AG04449 (cell line): Measurements from ENCODE around the gene RELA.

Experiments used
- CTCF ChIA-PET: fragments of 350-600 bp; formaldehyde crosslinking; extraction: SDS; loops from one replicate; lab custom pipeline; 2021; ENCODE audit warnings: antibody characterized with exemption; lab: Yijun Ruan, JAX
- POLR2A ChIA-PET: fragments of 400-600, 350-600 bp; formaldehyde crosslinking; extraction: SDS; loops from one replicate; lab custom pipeline; 2020; ENCODE audit warnings: antibody characterized with exemption, inconsistent platforms; lab: Yijun Ruan, JAX
- DNase-seq: peaks from one replicate; pipeline ENCODE4 v3.0.0-alpha.2; 2010; ENCODE audit warnings: low read depth, low spot score
- H3K4me3 ChIP-seq: 2 replicates; pipeline ENCODE4 v1.5.1; 2011; ENCODE audit warnings: low read depth, mild to moderate bottlenecking, control low read depth, low read length
- TF ChIP-seq, protein P1 (sequence below): IDR thresholded peaks from one replicate; pipeline ENCODE4 v1.5.1; 2011; ENCODE audit warnings: mild to moderate bottlenecking, moderate library complexity, low read length, control low read depth, inconsistent platforms; ENCODE audit not compliant: insufficient read depth; ENCODE audit errors: missing control alignments

RELA gene

DNA sequence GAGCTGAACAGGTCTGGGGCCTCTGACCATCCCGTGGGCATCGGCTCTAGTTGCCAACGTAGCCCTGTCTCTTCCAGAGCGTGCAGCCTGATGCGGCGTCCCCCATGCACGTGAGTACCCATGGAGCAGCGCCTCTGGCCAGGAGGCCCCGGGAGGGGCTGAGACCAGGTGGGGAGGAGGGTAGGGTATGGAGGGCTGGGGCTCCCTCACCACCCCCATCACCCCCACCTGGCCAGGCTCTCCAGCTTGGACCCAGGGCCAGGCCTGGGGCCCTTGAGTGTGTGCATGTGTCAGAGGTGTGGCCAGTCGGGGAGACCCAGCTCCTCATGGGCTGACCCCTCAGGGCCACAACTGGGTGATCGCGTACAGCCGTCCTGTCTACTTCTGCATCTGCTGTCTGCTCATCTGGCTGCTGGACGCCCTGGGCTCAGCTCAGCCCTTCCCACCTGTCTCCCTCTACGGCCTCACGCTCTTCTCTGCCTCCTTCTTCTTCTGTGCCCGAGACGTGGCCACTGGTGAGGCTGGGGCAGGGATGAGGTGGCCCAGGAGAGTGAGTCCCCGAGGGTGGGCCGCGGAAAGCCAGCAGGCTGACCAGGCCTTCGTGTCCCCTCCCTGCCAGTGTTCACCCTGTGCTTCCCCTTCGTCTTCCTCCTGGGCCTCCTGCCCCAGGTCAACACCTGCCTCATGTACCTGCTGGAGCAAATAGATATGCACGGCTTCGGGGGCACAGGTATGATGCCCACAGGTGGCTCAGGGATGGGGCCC lies 38.7 kb downstream of the RELA start:
- ChIA-PET POLR2A (interaction anchor here (0.6 kb wide), 1 partner anchor 97 kb away, joined by 3 read pairs; no protein-coding TSS in a partner anchor), CTCF (interaction anchor here (1.1 kb wide), 1 partner anchor 82 kb away, joined by 3 read pairs; no protein-coding TSS in a partner anchor)
- DNase-seq, result no peak
- TF ChIP-seq, protein P1, sequence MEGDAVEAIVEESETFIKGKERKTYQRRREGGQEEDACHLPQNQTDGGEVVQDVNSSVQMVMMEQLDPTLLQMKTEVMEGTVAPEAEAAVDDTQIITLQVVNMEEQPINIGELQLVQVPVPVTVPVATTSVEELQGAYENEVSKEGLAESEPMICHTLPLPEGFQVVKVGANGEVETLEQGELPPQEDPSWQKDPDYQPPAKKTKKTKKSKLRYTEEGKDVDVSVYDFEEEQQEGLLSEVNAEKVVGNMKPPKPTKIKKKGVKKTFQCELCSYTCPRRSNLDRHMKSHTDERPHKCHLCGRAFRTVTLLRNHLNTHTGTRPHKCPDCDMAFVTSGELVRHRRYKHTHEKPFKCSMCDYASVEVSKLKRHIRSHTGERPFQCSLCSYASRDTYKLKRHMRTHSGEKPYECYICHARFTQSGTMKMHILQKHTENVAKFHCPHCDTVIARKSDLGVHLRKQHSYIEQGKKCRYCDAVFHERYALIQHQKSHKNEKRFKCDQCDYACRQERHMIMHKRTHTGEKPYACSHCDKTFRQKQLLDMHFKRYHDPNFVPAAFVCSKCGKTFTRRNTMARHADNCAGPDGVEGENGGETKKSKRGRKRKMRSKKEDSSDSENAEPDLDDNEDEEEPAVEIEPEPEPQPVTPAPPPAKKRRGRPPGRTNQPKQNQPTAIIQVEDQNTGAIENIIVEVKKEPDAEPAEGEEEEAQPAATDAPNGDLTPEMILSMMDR, result no peak
- H3K4me3 ChIP-seq, result no peak overlapping the region

DNA sequence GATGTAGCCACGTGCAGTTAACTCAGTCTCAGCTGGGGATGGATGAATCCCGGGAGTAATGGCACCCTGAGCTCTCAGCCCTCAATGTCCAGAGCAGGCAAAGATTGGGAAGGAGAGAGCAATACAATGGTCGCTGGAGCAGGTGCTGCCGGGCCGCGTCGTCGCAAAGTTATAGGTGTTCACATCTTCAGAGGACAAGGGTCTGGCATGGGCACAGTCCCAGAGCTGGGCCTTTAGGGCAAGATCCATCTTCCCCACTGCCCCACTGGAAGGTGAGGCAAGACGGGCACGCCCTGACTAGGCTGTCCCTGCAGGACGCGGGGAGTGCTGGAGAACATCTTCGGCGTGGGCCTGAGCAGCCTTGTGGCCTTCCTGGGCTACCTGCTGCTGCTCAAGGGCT lies 39.5 kb downstream of the RELA start:
- DNase-seq, result no peak
- ChIA-PET POLR2A (interaction anchor here (0.6 kb wide), 1 partner anchor 98 kb away, joined by 3 read pairs; no protein-coding TSS in a partner anchor), CTCF (interaction anchor here (0.8 to 1.1 kb wide), 2 partner anchors 15 to 82 kb away, joined by 3 to 5 read pairs; partner anchors contain the start of gene SIPA1)
- TF ChIP-seq, protein P1, result no peak
- H3K4me3 ChIP-seq, result no peak overlapping the region

DNA sequence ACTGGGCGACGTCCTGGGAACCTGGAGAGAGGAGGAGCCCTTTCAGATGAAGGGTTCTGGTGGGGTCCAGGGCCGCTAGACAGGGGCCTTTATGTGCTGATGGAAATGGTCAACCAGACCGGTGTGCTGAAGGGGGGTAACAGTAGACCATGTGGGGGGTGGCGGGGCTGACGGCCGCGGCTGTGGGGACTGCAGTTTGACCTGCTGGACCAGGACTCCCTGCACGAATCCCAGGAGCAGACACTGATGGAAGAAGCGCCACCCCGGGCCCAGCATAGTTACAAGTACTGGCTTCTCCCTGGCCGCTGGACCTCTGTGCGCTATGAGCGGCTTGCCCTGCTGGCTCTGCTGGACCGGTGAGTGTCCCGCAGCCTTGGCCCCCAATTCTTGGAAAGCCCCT lies 40.7 kb downstream of the RELA start:
- ChIA-PET CTCF (interaction anchor here (0.8 kb wide), 1 partner anchor 16 kb away, joined by 5 read pairs; the partner anchor contains the start of gene SIPA1), POLR2A (no interaction called here)
- DNase-seq, result no peak
- TF ChIP-seq, protein P1, result no peak
- H3K4me3 ChIP-seq, result no peak overlapping the region

DNA sequence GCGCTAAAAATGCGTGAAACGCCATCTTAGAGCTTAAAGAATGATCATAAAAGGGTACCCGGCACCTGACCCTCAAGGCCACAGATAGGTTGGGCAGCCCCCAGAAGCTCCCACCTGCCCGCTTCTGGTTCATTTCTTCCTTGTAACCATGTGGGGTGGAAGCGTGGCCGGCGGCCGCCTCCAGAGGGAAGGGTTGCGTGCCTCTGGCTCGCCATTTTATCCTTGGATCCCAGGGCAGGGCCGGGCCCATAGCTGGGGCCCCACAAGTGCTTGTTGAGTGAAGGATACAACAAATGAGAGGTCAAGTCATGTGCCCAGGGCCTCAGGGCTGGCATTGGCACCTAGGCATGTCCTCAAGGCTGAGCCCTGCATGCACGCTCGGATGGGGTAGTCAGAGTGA lies 41.3 kb downstream of the RELA start:
- H3K4me3 ChIP-seq, result no peak overlapping the region
- DNase-seq, result no peak
- ChIA-PET POLR2A (no interaction called here), CTCF (no interaction called here)
- TF ChIP-seq, protein P1, result no peak

DNA sequence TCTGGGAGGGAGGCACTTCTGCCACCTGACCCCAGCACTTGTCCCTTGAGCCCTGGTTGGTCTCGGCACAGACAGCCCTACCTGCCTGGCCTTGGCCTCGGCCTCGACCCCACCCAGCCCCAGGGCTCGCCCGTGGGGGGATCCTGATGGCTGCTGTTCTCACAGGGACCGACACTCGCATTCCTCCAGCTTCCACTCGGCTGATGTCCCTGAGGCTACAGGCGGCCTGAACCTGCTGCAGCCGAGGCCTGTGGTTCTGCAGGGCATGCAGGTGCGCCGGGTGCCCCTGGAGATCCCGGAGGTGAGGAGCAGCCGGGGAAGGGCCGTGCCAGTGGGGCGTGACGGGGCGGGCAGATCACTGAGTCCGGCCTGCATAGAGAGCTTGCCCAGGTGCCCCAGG lies 42.0 kb downstream of the RELA start:
- TF ChIP-seq, protein P1, result no peak
- no peak for DNase-seq
- H3K4me3 ChIP-seq, result no peak overlapping the region
- ChIA-PET POLR2A (no interaction called here), CTCF (no interaction called here)

DNA sequence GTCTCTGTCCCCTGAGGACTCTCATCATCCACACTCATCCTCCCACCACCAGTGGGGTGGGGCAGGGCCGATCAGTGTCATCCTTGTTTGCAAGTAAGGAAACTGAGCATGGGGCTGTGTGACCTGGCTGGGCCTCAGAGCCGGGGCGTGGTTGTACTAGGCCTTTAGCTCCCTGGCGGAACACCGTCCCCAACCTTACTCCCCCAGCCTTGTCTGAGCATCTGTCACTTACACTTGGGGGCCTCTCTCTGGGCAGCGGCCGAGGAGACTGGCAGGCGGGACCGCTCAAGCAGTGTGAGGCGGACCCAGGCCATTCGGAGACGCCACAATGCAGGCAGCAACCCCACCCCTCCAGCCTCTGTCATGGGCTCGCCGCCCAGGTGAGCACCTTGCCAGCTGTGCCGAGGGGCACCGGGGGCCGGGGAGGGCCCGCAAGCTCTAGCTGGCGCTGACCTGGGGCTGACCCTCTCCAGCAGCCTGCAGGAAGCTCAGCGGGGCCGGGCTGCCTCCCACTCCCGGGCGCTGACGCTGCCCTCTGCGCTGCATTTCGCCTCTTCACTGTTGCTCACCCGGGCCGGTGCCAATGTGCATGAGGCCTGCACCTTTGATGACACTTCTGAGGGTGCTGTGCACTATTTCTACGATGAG lies 43.3 kb downstream of the RELA start:
- no peak for DNase-seq
- TF ChIP-seq, protein P1, result no peak
- POLR2A ChIA-PET, result no interaction called here
- CTCF ChIA-PET, result interaction anchor here (0.6 to 1.8 kb wide), 2 partner anchors 23 to 78 kb away, joined by 3 to 10 read pairs; no protein-coding TSS in a partner anchor
- H3K4me3 ChIP-seq, result no peak overlapping the region
